OCI-LY7 (cell line): ENCODE results near the gene BPIFB4. TPM values are rescaled to one million over a fixed set of nuclear protein-coding genes. Genes with fewer than 3 reads are reported as not detected.
"Not testable (repeated sequence)": the region's sequence is repeated elsewhere in the genome, so short reads cannot be mapped to it uniquely, and the experiment has no call there.

ENCODE experiments used
- BruUV-seq: library from RNA; stranded (reverse); fragments of 400-500 nt; replicated peaks from 2 replicates; lab custom pipeline; 2021; lab: Mats Ljungman, UMichigan
- CTCF ChIA-PET: fragments of 300-600 bp; sonication (Branson Sonifier 250); formaldehyde crosslinking; loops from one replicate; lab custom pipeline; 2022; ENCODE audit warnings: antibody characterized with exemption; ENCODE audit not compliant: unreplicated experiment; lab: Charles Lee
- POLR2A ChIA-PET: fragments of 300-600 bp; sonication (Branson Sonifier 250); formaldehyde crosslinking; loops from one replicate; lab custom pipeline; 2022; ENCODE audit warnings: antibody characterized with exemption; lab: Charles Lee
- DNase-seq: peaks from one replicate; pipeline ENCODE4 v3.0.0-alpha.2; 2015; ENCODE audit warnings: low spot score
- H2AFZ ChIP-seq: fragments of 200-600 bp; sonication (generic), shearing (Covaris generic); 2 replicates; pipeline ENCODE4 v1.6.1; 2014; ENCODE audit warnings: mild to moderate bottlenecking, antibody characterized with exemption, low read length, moderate library complexity
- H3K27ac ChIP-seq: fragments of 200-600 bp; sonication (generic); 2 replicates; pipeline ENCODE4 v1.5.1; 2014; ENCODE audit warnings: mixed run types, low read depth, mild to moderate bottlenecking, moderate library complexity, low read length, inconsistent platforms; ENCODE audit not compliant: poor library complexity, severe bottlenecking
- H3K36me3 ChIP-seq: fragments of 200-600 bp; sonication (generic); 2 replicates; pipeline ENCODE4 v1.6.1; 2014; ENCODE audit warnings: mild to moderate bottlenecking, antibody characterized with exemption, low read length, moderate library complexity, mixed read lengths; ENCODE audit not compliant: insufficient read depth
- H3K4me1 ChIP-seq: fragments of 200-600 bp; sonication (generic); 2 replicates; pipeline ENCODE4 v1.5.1; 2014; ENCODE audit warnings: mild to moderate bottlenecking, low read length; ENCODE audit not compliant: insufficient read depth, poor library complexity, severe bottlenecking
- H3K4me2 ChIP-seq: fragments of 200-600 bp; sonication (generic); 2 replicates; pipeline ENCODE4 v1.6.1; 2014; ENCODE audit warnings: mild to moderate bottlenecking, low read length
- H3K4me3 ChIP-seq: fragments of 200-600 bp; sonication (generic); 2 replicates; pipeline ENCODE4 v1.5.1; 2014; ENCODE audit warnings: mild to moderate bottlenecking, low read depth, low read length; ENCODE audit not compliant: poor library complexity, severe bottlenecking
- H3K79me2 ChIP-seq: fragments of 200-600 bp; sonication (generic); 2 replicates; pipeline ENCODE4 v1.6.1; 2016; ENCODE audit warnings: low read depth, mild to moderate bottlenecking, low read length, moderate library complexity, mixed read lengths; ENCODE audit not compliant: insufficient read depth
- H3K9me2 ChIP-seq: fragments of 200-600 bp; sonication (generic); 2 replicates; pipeline ENCODE4 v1.6.1; 2016; ENCODE audit warnings: mild to moderate bottlenecking, low read length, mixed read lengths; ENCODE audit not compliant: insufficient read depth
- H3K9me3 ChIP-seq: fragments of 200-600 bp; sonication (generic); 2 replicates; pipeline ENCODE4 v1.6.1; 2014; ENCODE audit warnings: mild to moderate bottlenecking, mixed run types, low read length, mixed read lengths
- H4K20me1 ChIP-seq: fragments of 200-600 bp; sonication (generic); 2 replicates; pipeline ENCODE4 v1.6.1; 2014; ENCODE audit warnings: mild to moderate bottlenecking, antibody characterized with exemption, low read length, moderate library complexity, mixed read lengths; ENCODE audit not compliant: insufficient read depth
- CTCF ChIP-seq: fragments of 200-600 bp; sonication (generic); conservative IDR thresholded peaks from 2 replicates; pipeline ENCODE4 v1.5.1; 2014; ENCODE audit warnings: mild to moderate bottlenecking, antibody characterized with exemption, low read length, moderate library complexity, mixed read lengths
- EZH2phosphoT487 ChIP-seq: fragments of 200-600 bp; sonication (generic); IDR thresholded peaks from 2 replicates; pipeline ENCODE4 v1.6.1; 2018; ENCODE audit warnings: low read depth, borderline replicate concordance, mild to moderate bottlenecking, mixed run types, antibody characterized with exemption, low read length, moderate library complexity, mixed read lengths
- intact Hi-C: fragments of 100-400 bp; cut with micrococcal nuclease; formaldehyde crosslinking; loops from one replicate; pipeline ENCODE4 v1.10.0; 2022; ENCODE audit not compliant: unreplicated experiment
- total RNA-seq, 2 experiments: library from RNA; depleted of rRNA in 1 of 2; stranded (reverse); fragments of >200 nt in 1 of 2; shearing (Covaris generic) in 1 of 2; gene quantifications; 2 replicates each; pipeline ENCODE4 v1.2.3, GENCODE V29; 2014 to 2022

The BPIFB4 gene
- total RNA-seq, 2 experiments from 2014 or later: not detected

GRCh38 chr20:33119725-33120720, 40.6 kb downstream of the BPIFB4 start:
- POLR2A ChIA-PET: no interaction called here
- BruUV-seq: no TSS peak
- Histone ChIP-seq H3K9me2 (no peaks in the 10 kb centered on the region), H3K27ac (no peak overlapping the region), H3K4me1 (no peaks in the 10 kb centered on the region), H2AFZ (no peak overlapping the region), H3K4me3 (no peak overlapping the region), H3K9me3 (no peaks in the 10 kb centered on the region), H4K20me1 (no peaks in the 10 kb centered on the region), H3K36me3 (no peaks in the 10 kb centered on the region), H3K4me2 (no peak overlapping the region), H3K79me2 (no peaks in the 10 kb centered on the region)
- no peak for DNase-seq
- TF ChIP-seq EZH2phosphoT487 (no peak), CTCF (no peak)
- CTCF ChIA-PET: no interaction called here
- intact Hi-C loops: no loop called here

GRCh38 chr20:33120934-33121333, 41.5 kb downstream of the BPIFB4 start:
- ChIA-PET POLR2A (no interaction called here), CTCF (no interaction called here)
- no peak overlapping the region for H3K4me3 ChIP-seq
- H2AFZ ChIP-seq: no peak overlapping the region
- H4K20me1 ChIP-seq: no peaks in the 10 kb centered on the region
- H3K9me2 ChIP-seq: no peaks in the 10 kb centered on the region
- H3K9me3 ChIP-seq: no peaks in the 10 kb centered on the region
- H3K4me1 ChIP-seq: no peaks in the 10 kb centered on the region
- H3K27ac ChIP-seq: no peak overlapping the region
- H3K4me2 ChIP-seq: no peak overlapping the region
- H3K79me2 ChIP-seq: no peaks in the 10 kb centered on the region
- DNase-seq: no peak
- H3K36me3 ChIP-seq: no peaks in the 10 kb centered on the region
- BruUV-seq: no TSS peak
- TF ChIP-seq CTCF (no peak), EZH2phosphoT487 (no peak)
- intact Hi-C loops: no loop called here

- H3K4me1 ChIP-seq, POLR2A ChIA-PET, H3K4me2 ChIP-seq, H2AFZ ChIP-seq, H3K9me2 ChIP-seq, intact Hi-C loops, H3K79me2 ChIP-seq, H3K4me3 ChIP-seq, H3K27ac ChIP-seq, BruUV-seq, H3K36me3 ChIP-seq, H3K9me3 ChIP-seq, DNase-seq, H4K20me1 ChIP-seq, CTCF ChIA-PET: not testable (repeated sequence)
These were observed 42.9 kb downstream of the BPIFB4 start for GRCh38 chr20:33122297-33122696.
